Cardiac septum (tissue), 1 donor: ENCODE measurements around the gene GET4. TPM values are rescaled to one million over a fixed set of nuclear protein-coding genes. Genes with fewer than 3 reads are reported as not detected.

ENCODE experiments used
- DNase-seq: peaks from one replicate; pipeline ENCODE4 v3.0.0-alpha.2; 2020; ENCODE audit warnings: low spot score
- intact Hi-C: fragments of 100-400 bp; cut with DNase I; formaldehyde crosslinking; loops from one replicate; pipeline ENCODE4 v1.14.0; 2022
- total RNA-seq: library from RNA; stranded (reverse); fragmentation: NEBNext Ultra II Directional; extraction: Animal tissue kit (Norgen Biotek cat#: 25700); gene quantifications from one replicate; pipeline ENCODE4 v1.2.1, GENCODE V29; 2021
- donor health status: DM: no; HTN: no; CAD: no.

The GET4 gene
- total RNA-seq, 1 donor from 2014 or later = 21.3 TPM

GRCh38 chr7:894164-894867 is 18.0 kb downstream of the GET4 start:
- intact Hi-C loops = no loop called here
- no peak for DNase-seq

GRCh38 chr7:894927-895450 is 18.6 kb downstream of the GET4 start:
- DNase-seq = no peak
- intact Hi-C loops = no loop called here

DNA sequence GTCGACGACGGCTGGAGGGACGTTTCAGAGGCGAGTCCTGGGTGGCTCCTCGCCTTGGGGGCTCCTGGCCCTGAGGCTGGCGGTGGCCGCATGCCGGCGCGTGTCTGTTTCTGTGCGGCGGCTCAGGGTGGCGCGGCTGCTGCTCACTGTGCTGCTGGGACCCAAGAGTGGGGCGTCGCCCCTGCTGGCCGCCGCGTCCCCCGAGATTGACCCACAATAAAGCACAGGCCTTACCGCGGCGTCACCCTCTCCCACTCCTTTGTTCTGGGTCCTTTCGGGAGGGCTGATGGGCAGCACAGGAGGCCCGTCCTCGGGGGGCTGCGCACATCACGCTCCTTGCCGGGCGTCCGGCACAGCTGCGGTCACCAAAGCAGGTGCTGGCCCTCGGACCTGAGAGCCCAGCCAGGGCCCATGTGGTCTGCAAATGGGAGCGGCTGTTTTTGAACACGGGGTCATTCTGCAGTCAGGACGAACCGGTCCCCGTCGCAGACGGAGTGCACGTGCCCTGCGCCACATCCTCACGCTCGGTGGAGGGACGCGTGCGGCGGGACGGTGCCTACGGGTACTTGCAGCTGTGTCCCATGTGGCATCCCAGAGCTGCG is 19.2 kb downstream of the GET4 start:
- no peak for DNase-seq
- intact Hi-C loops = no loop called here

- DNase-seq = no peak
- intact Hi-C loops = no loop called here
Measured at GRCh38 chr7:896346-897075, 20.2 kb downstream of the GET4 start.

GRCh38 chr7:897086-897485 is 20.7 kb downstream of the GET4 start:
- intact Hi-C loops = no loop called here
- DNase-seq = no peak

DNA sequence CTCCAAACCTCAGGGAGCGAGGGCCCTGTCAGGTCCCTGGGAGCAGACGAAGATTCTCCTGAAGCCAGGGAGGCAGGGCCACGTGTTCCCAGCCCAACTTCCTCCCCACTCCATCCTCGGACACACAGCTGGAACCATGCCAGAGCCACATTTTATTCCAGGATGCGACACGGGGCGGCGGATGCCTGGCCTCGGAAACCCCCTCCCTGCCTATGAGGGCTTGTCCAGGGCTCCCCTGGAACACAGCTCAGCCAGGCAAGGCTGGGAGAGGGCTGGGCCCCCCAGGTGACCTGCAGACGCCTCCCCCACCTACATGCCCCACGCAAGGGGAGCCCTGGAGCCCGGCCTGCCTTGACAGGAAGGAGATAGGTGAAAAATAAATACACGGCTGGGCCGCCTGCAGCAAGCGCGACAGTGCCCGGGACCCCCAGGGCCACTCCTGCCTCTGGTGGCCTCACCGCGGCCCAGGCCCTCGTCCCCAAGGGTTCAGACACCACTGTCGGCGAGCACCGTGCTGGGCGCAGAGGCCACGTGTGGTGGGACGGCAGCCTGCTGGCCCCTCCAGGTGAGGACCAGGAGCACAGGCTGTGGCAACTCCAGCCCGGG is 21.5 kb downstream of the GET4 start:
- DNase-seq = no peak
- intact Hi-C loops = no loop called here

GRCh38 chr7:898460-898854 is 22.1 kb downstream of the GET4 start:
- intact Hi-C loops = no loop called here
- DNase-seq = no peak

DNA sequence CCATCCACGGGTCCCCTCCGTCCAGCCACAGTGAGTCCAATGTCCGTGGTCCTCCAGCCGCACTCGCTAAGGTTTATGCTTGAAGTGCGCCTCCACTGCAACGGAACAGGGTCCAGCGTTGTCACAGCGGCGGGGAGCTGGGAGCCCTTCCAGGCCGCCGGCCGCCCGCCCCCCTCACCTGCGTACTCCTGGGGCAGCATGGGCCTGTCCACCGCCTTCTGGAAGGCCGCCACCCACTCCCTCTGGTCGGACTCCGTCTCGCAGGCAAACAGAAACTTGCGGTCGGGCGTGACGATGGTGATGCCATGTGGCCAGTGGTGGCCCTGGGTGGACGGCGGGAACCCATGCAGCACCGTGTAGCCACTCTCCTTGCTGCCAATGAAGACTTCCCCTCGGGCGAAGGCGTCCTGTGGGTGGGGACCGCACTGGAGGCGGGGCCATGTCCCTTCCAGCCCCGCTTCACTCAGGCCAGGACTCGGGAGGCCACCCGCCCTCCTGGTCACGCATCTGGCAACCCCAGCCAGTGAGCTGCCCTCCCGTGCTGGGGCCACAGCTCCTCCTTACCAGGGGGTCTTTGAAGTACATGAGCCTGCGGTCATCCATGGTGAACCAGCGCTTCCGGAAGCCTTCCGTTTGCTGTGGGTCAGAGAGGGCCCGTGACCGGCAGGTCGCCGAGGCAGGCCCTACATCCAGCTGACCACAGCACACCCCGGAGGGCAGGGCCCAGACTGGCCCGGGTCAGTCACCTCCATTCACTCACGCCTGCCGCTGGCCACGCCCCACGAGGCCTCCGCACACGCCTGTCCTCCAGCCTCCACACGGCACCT is 22.7 kb downstream of the GET4 start:
- DNase-seq = no peak

GRCh38 chr7:899806-900205 is 23.5 kb downstream of the GET4 start:
- intact Hi-C loops = no loop called here
- DNase-seq = no peak

More for the DNA sequence above, 22.7 kb downstream of the GET4 start:
- intact Hi-C loops = no loop called here

- DNase-seq = no peak
- intact Hi-C loops = no loop called here
Measured at GRCh38 chr7:900331-901040, 24.1 kb downstream of the GET4 start.

DNA sequence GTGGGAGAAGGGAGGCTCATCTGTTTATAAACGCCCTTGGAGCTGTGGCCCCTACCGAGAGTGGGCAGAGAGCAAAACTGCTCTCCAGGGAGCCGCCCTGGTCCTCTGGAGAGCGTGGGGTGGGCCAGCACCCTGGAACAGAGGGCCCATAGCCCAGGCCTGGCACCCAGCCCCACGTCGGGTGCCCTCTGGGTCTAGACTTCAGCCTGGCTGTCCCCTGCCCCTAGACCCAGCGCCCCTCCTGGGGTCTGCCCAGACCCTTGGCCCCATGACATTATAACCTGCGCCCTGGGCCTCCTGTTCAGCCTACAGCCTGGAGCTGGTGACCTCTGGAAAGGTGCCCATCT is 24.7 kb downstream of the GET4 start:
- DNase-seq = no peak
- intact Hi-C loops = no loop called here

DNA sequence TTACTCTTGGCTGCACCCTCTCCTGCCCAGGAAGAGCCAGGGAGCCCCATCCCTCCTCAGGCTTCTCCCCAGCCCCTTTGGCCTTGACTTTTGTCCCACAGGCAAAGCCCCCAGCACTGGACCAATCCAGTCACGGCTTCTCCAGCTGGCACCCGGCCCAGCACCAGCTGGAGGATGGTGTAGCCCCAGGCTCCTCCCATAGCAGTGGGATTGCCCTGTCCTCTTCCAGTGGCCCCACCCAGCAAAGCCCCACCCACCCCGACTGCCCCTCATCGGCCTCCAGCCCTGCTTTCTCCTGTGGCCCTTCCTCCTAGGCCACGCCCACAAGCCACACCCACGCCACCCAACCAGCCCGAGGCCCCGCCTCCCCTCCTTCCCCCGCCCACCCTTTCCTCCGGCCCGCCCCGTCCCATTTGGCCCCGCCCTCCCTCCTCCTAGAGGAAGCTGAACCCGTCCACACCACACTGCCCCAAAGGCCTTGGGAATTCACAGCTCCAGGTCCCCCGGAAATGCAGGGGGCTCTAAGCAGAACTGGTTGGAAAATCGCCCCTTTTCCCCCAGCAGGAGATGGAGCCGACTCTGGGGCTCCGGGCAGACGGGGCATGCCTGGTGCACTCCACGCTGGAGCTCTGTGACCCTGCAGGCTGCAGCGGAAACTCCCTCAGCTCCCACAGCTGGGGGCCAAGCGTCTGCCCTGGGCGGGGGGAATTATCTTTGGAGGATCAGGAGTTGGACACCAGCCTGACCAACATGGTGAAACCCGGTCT is 25.2 kb downstream of the GET4 start:
- peak; percentile 86 for DNase-seq
- intact Hi-C loops = no loop called here

DNA sequence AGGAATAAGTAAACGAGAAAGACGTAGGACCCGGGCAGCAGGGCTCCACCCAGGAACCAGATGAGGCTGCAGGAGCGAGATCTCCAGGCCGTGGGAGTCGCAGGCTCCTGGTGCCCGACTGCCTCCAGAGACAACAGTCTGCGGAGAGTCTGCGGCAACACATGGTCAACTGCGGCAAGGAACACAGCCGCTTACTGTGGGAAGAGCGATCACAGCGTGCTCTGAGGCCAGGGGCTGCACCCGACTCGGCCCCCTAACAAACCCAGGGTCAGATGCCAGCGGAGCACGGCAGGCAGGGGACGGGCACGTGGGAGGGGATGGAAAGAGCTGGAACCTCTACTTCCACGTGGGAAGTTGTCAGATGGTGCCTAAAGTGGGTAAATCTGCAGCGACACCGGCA is 26.6 kb downstream of the GET4 start:
- intact Hi-C loops = no loop called here
- DNase-seq = no peak

- DNase-seq = no peak
- intact Hi-C loops = no loop called here
Measured at GRCh38 chr7:903921-904755, 27.8 kb downstream of the GET4 start.

- DNase-seq = no peak
- intact Hi-C loops = loop anchor here (5.0 kb wide), 1 partner anchor 52 kb away; no protein-coding TSS in a partner anchor
Measured at GRCh38 chr7:904847-905246, 28.5 kb downstream of the GET4 start.

DNA sequence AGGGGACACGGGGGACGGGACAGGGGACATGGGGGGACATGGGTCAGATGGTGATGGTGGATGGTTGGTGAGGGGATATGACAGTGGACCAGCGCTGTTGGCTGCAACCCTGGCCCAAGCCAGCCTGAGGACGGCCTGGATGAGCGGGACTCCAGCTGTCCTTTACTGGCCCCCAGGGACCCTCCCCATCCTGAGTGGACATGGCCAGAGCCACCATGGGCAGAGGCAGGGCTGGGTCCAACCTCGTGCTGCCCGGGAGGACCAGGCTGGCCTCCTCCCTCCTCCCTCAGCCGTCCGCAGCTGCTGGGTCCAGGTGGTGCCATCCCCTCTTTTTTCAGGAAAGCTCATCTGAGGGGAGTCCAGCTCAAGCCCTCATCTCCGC is 30.4 kb downstream of the GET4 start:
- no peak for DNase-seq
- intact Hi-C loops = loop anchor here (5.0 kb wide), 1 partner anchor 51 kb away; no protein-coding TSS in a partner anchor
